Left renal pelvis (tissue), 4 donors: ENCODE results near the gene NRM. TPM values are rescaled to one million over a fixed set of nuclear protein-coding genes. Genes with fewer than 3 reads are reported as not detected.

Source experiments
- DNase-seq, 4 donors: peaks; one replicate each; pipeline ENCODE4 v3.0.0-alpha.2; 2013; ENCODE audit warnings: low read depth in 4 of 4, low spot score in 3 of 4
- polyA plus RNA-seq, 4 donors: library from polyadenylated mRNA; unstranded; fragments of 120-200 nt; gene quantifications; one replicate each; pipeline ENCODE4 v1.2.1, GENCODE V29; 2013; ENCODE audit not compliant: insufficient read length in 4 of 4

The NRM gene
- polyA plus RNA-seq, 4 donors = 35.6 to 40.7 (median 38.1) TPM

GRCh38 chr6:30689985-30690384, 799 bp downstream of the NRM start:
- DNase-seq = no peak

- DNase-seq = no peak
Observed at GRCh38 chr6:30689022-30689865, 1.5 kb downstream of the NRM start.

- no peak for DNase-seq
Observed at GRCh38 chr6:30688569-30688968, 2.2 kb downstream of the NRM start.

GRCh38 chr6:30687659-30688431, 2.9 kb downstream of the NRM start:
- DNase-seq = no peak

- DNase-seq = peak; percentile 78 to 85 (median 80)
Observed at GRCh38 chr6:30686908-30687658, 3.7 kb downstream of the NRM start.

GRCh38 chr6:30686009-30686907, 4.5 kb downstream of the NRM start, which contains the start of gene PPP1R18:
Gene PPP1R18 (minus strand): TSS chr6:30686645. CDS start chr6:30686018, 627 bp downstream.
- no peak for DNase-seq

GRCh38 chr6:30685157-30686008, 5.4 kb downstream of the NRM start:
- DNase-seq = no peak

GRCh38 chr6:30684386-30685156, 6.2 kb downstream of the NRM start:
- DNase-seq = no peak

GRCh38 chr6:30683980-30684338, 6.8 kb downstream of the NRM start:
- no peak for DNase-seq

GRCh38 chr6:30683183-30683979, 7.4 kb downstream of the NRM start:
- no peak for DNase-seq

- DNase-seq = no peak
Observed at GRCh38 chr6:30682143-30683117, 8.4 kb downstream of the NRM start.

- DNase-seq = no peak
Observed at GRCh38 chr6:30681766-30682142, 9.0 kb downstream of the NRM start.

- DNase-seq = no peak
Observed at GRCh38 chr6:30679765-30680535, 10.8 kb downstream of the NRM start.

GRCh38 chr6:30678964-30679726, 11.6 kb downstream of the NRM start:
- DNase-seq = no peak
